ENCODE results near the gene NR3C1.

NR3C1 gene

DNA sequence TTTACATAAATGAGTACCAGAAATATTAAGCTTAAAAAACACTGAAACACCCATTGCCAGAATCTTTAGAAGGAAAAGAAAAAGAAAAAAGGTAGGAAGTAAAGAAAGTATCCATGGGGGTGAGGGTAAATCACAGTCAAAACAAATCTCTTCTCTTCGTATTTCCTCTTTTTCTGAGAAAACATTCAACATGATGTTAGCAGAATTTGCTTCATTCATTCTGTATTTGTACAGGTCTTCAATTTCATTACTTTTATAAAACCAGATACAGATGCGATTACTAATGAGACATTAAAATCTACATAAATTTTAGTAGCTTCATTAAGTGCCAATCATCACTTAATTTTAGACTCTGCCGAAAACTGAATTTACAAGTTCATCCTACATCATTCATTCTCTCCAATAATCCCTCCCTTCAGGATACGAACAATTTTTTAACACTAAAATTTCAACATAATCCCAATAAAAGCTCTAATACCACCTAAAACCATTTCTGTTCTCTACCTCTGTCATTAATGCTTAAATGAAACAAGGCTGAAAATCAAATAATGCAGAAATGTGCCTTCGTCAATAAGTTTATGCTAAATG, 7.0 kb downstream of the NR3C1 start:
- Histone ChIP-seq H3K9ac (ENCODE audit: low read depth, low read length) (no peak overlapping the region), H3K4me3 (ENCODE audit: low read length) (no peak overlapping the region), H3K27me3 (ENCODE audit: insufficient read depth, low read length) (peaks cover 25% of the 10 kb centered on the region), H3K9me3 (ENCODE audit: insufficient read depth, low read depth, low read length) (no peaks in the 10 kb centered on the region), H3K4me1 (ENCODE audit: insufficient read depth, low read length) (peaks cover 81% of the 10 kb centered on the region), H3K27ac (ENCODE audit: low read depth, low read length) (no peak overlapping the region; the same call in 1 of the 2 replicates), H3K36me3 (ENCODE audit: insufficient read depth, low read length) (no peaks in the 10 kb centered on the region)
- WGBS = 89% methylated on average over 5 of the region's 5 CpGs

DNA sequence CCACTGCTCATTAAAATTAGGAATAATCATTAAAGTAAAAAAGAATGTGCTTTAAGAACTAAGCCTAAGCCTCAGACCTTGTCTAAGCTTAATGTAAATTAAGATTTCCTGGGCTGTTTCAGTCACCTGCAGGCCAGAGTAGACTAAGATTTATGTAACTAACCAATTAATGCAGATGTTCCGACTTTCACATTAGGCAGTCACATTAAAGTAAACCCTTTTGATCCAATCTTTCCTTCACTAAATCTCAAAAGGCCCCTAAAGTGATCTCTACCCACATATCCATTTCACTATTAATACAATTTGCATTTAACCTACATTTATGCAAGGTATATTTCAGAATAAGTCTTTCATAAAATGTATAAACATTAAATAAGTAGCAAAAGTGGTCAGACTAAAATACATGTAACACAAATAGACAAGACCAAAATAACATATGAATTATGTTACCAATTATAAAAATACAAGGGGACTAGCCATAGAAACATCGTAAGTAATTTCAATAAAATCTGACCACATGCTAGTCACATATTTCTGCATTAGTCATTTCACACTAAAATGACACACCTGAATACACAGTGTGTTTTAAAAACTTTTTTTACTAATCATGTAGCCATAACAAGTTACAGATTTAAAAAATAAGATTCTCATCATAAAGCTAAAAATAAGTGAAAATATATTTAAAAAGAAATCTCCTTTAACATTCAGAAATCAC, 7.7 kb downstream of the NR3C1 start:
- H3K9me3 ChIP-seq (ENCODE audit: insufficient read depth, low read depth, low read length) = no peaks in the 10 kb centered on the region
- H3K27ac ChIP-seq (ENCODE audit: low read depth, low read length) = no peak overlapping the region; the same call in 1 of the 2 replicates
- H3K4me1 ChIP-seq (ENCODE audit: insufficient read depth, low read length) = peaks cover 74% of the 10 kb centered on the region
- no peak overlapping the region for H3K9ac ChIP-seq (ENCODE audit: low read depth, low read length)
- H3K4me3 ChIP-seq (ENCODE audit: low read length) = no peak overlapping the region
- peaks cover 18% of the 10 kb centered on the region for H3K27me3 ChIP-seq (ENCODE audit: insufficient read depth, low read length)
- 72% methylated on average over 2 of the region's 2 CpGs for WGBS
- H3K36me3 ChIP-seq (ENCODE audit: insufficient read depth, low read length) = no peaks in the 10 kb centered on the region

DNA sequence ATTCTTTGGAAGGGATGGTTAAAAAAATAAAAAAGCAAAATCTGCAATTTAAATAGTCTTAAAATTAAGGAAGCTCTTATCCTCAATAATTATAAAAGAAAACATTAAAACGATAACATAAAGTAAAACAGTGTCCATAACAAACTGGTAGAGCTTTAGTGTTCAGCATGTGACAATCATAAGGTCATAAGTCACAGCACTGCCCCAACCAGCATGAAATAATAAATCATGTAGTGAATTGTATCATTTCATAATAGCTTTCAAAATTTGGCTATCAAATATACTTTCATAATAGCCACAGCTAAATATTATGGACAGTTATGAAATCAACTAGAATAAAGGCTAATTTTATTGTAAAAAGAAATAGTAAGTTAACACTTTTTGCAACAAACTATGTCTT, 10.0 kb downstream of the NR3C1 start:
- no peaks in the 10 kb centered on the region for H3K27me3 ChIP-seq (ENCODE audit: insufficient read depth, low read length)
- WGBS = no CpG with 5 or more reads among the region's 1 CpG
- no peak overlapping the region for H3K27ac ChIP-seq (ENCODE audit: low read depth, low read length)
- no peaks in the 10 kb centered on the region for H3K9me3 ChIP-seq (ENCODE audit: insufficient read depth, low read depth, low read length)
- no peak overlapping the region for H3K9ac ChIP-seq (ENCODE audit: low read depth, low read length)
- H3K4me3 ChIP-seq (ENCODE audit: low read length) = no peak overlapping the region
- no peaks in the 10 kb centered on the region for H3K36me3 ChIP-seq (ENCODE audit: insufficient read depth, low read length)
- peaks cover 53% of the 10 kb centered on the region for H3K4me1 ChIP-seq (ENCODE audit: insufficient read depth, low read length)

DNA sequence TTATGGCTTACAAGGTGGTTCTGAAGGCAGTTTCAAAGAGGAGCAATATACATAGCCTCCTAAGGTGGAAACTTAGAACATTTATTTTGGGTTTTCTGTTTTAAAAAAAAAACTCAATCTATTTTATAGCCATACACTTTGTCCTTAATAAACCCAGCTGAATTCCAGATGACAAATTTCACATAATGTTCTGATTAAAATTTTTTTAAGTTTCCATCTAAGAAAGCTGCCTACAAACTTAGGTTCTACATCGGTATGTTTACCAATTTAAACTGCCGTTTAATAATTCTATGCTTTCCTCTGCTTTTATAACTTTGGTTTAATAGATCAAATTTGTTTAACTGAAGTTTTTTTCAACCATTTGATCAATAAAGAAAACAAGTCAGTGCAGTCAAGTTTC, 12.5 kb downstream of the NR3C1 start:
- H3K9me3 ChIP-seq (ENCODE audit: insufficient read depth, low read depth, low read length) = peaks cover 4% of the 10 kb centered on the region; the same call in 1 of the 2 replicates
- H3K36me3 ChIP-seq (ENCODE audit: insufficient read depth, low read length) = no peaks in the 10 kb centered on the region
- H3K27me3 ChIP-seq (ENCODE audit: insufficient read depth, low read length) = no peaks in the 10 kb centered on the region
- H3K9ac ChIP-seq (ENCODE audit: low read depth, low read length) = no peak overlapping the region
- 96% methylated on average over 2 of the region's 2 CpGs for WGBS
- no peak overlapping the region for H3K27ac ChIP-seq (ENCODE audit: low read depth, low read length)
- H3K4me3 ChIP-seq (ENCODE audit: low read length) = no peak overlapping the region
- peaks cover 27% of the 10 kb centered on the region for H3K4me1 ChIP-seq (ENCODE audit: insufficient read depth, low read length)

DNA sequence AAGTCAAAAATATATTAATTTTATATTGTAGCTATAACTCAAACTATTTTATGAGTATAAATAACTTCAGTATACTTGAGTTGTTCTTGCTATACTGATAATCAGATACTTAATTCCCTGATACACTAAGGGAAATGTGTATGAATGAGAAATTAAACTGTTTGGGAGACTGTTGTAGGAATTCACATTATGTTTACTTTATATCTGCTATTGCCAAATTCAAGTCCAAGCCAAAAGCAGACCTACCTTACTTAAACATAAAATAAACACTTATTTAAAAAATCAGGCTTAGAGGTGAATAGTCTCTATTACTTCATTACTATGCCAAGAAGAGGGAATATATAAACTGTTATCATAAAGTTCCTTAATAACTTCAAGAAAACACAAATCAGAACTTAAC, 13.2 kb downstream of the NR3C1 start:
- Histone ChIP-seq H3K4me1 (ENCODE audit: insufficient read depth, low read length) (peaks cover 20% of the 10 kb centered on the region), H3K36me3 (ENCODE audit: insufficient read depth, low read length) (no peaks in the 10 kb centered on the region), H3K9me3 (ENCODE audit: insufficient read depth, low read depth, low read length) (peaks cover 11% of the 10 kb centered on the region; the same call in 1 of the 2 replicates), H3K9ac (ENCODE audit: low read depth, low read length) (no peak overlapping the region), H3K27ac (ENCODE audit: low read depth, low read length) (no peak overlapping the region), H3K27me3 (ENCODE audit: insufficient read depth, low read length) (no peaks in the 10 kb centered on the region), H3K4me3 (ENCODE audit: low read length) (no peak overlapping the region)

DNA sequence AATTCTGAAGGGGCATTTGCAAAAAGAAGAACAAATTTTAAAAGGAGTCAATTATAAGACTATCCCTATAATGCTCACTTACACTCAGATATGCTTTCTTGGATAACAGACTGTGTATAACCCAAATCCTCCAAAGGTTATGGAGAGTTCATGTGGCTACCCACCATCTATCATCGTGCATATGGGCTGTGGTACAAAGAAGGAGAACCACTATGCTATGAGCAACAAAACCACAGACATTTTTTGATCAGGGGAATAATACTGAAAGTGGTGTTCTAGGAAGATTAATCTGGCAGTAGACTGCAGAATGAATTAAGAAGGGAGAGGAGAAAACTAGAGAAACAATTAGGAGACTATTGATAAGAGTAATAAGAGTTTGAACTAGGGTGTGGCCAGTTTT, 16.8 kb downstream of the NR3C1 start:
- Histone ChIP-seq H3K27me3 (ENCODE audit: insufficient read depth, low read length) (no peaks in the 10 kb centered on the region), H3K27ac (ENCODE audit: low read depth, low read length) (no peak overlapping the region), H3K9me3 (ENCODE audit: insufficient read depth, low read depth, low read length) (peaks cover 25% of the 10 kb centered on the region), H3K36me3 (ENCODE audit: insufficient read depth, low read length) (0 out of 2 replicates have a peak, but pooled peaks cover 3% of the 10 kb centered on the region), H3K4me1 (ENCODE audit: insufficient read depth, low read length) (no peaks in the 10 kb centered on the region), H3K4me3 (ENCODE audit: low read length) (no peak overlapping the region), H3K9ac (ENCODE audit: low read depth, low read length) (no peak overlapping the region)
- 100% methylated on average over 1 of the region's 1 CpG for WGBS

DNA sequence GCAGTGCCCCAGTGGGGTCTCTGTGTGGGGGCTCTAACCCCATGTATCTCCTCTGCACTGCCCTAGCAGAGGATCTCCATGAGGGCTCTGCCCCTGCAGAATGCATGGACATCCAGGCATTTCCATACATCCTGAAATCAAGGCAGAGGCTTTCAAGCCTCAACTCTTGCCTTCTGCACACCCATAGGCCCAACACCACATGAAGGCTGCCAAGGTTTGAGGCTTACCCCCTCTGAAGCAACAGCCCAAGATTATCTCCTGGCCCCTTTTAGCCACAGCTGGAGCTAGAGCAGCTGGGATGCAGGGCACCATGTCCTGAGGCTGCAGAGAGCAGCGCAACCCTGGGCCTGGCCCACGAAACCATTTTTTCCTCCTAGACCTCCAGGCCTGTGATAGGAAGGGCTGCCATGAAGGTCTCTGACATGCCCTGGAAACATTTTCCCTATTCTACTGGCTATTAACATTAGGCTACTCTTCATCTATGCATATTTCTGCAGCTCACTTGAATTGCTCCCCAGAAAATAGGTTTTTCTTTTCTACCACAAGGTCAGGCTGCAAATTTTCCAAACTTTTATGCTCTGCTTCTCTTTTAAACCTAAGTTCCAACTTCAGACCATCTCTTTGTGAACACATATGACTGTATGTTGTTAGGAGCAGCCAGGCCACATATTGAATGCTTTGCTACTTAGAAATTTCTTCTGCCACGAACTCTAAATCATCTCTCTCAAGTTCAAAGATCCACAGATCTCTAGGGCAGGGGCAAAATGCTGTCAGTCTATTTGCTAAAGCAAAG, 18.4 kb downstream of the NR3C1 start:
- WGBS = 66% methylated on average over 3 of the region's 3 CpGs

DNA sequence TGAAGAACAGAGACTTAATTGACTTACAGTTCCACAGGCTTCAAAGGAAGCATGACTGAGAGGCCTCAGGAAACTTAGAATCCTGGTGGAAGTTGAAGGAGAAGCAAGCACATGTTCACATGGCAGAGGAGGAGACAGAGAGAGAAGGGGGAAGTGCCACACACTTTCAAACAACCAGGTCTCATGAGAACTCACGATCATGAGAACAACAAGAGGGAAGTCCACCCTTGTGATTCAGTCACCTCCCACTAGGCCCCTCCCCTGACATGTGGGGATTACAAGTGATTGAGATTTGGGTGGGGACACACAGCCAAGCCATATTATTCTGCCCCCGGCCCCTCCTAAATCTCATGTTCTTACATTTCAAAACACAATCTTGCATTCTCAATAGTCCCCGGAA, 19.5 kb downstream of the NR3C1 start:
- Histone ChIP-seq H3K4me1 (ENCODE audit: insufficient read depth, low read length) (no peaks in the 10 kb centered on the region), H3K27me3 (ENCODE audit: insufficient read depth, low read length) (no peaks in the 10 kb centered on the region), H3K9ac (ENCODE audit: low read depth, low read length) (no peak overlapping the region), H3K36me3 (ENCODE audit: insufficient read depth, low read length) (0 out of 2 replicates have a peak, but pooled peaks cover 3% of the 10 kb centered on the region), H3K4me3 (ENCODE audit: low read length) (no peak overlapping the region), H3K9me3 (ENCODE audit: insufficient read depth, low read depth, low read length) (peaks cover 25% of the 10 kb centered on the region), H3K27ac (ENCODE audit: low read depth, low read length) (no peak overlapping the region)
- 93% methylated on average over 2 of the region's 3 CpGs for WGBS

More for the DNA sequence above, 18.4 kb downstream of the NR3C1 start:
- no peak overlapping the region for H3K27ac ChIP-seq (ENCODE audit: low read depth, low read length)
- peaks cover 25% of the 10 kb centered on the region for H3K9me3 ChIP-seq (ENCODE audit: insufficient read depth, low read depth, low read length)
- H3K27me3 ChIP-seq (ENCODE audit: insufficient read depth, low read length) = no peaks in the 10 kb centered on the region
- no peak overlapping the region for H3K9ac ChIP-seq (ENCODE audit: low read depth, low read length)
- 0 out of 2 replicates have a peak, but pooled peaks cover 3% of the 10 kb centered on the region for H3K36me3 ChIP-seq (ENCODE audit: insufficient read depth, low read length)
- H3K4me3 ChIP-seq (ENCODE audit: low read length) = no peak overlapping the region
- no peaks in the 10 kb centered on the region for H3K4me1 ChIP-seq (ENCODE audit: insufficient read depth, low read length)

DNA sequence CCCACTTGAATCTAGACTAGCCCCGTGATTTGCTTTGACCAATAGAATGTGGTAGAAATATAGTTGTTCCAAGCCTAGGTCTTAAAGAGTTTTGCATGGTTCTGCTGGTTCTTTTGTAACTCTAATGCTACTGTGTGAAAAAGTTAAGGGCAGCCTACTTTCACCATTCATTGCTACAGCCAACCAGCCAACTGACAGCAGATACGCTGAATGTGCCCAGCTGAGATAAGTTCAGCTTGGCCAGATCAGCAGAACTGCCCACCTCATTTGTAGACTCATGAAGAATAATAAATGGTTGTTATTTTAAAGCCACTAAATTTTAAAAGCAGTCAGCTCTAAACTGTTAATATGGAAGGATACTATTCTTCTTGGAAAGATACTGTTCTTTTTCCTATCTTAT, 23.9 kb downstream of the NR3C1 start:
- H3K4me3 ChIP-seq (ENCODE audit: low read length) = no peak overlapping the region
- H3K9ac ChIP-seq (ENCODE audit: low read depth, low read length) = no peak overlapping the region
- H3K4me1 ChIP-seq (ENCODE audit: insufficient read depth, low read length) = peaks cover 17% of the 10 kb centered on the region
- peaks cover 7% of the 10 kb centered on the region for H3K9me3 ChIP-seq (ENCODE audit: insufficient read depth, low read depth, low read length)
- H3K27ac ChIP-seq (ENCODE audit: low read depth, low read length) = no peak overlapping the region
- 86% methylated on average over 2 of the region's 2 CpGs for WGBS
- H3K27me3 ChIP-seq (ENCODE audit: insufficient read depth, low read length) = no peaks in the 10 kb centered on the region
- 0 out of 2 replicates have a peak, but pooled peaks cover under 1% of the 10 kb centered on the region for H3K36me3 ChIP-seq (ENCODE audit: insufficient read depth, low read length)

DNA sequence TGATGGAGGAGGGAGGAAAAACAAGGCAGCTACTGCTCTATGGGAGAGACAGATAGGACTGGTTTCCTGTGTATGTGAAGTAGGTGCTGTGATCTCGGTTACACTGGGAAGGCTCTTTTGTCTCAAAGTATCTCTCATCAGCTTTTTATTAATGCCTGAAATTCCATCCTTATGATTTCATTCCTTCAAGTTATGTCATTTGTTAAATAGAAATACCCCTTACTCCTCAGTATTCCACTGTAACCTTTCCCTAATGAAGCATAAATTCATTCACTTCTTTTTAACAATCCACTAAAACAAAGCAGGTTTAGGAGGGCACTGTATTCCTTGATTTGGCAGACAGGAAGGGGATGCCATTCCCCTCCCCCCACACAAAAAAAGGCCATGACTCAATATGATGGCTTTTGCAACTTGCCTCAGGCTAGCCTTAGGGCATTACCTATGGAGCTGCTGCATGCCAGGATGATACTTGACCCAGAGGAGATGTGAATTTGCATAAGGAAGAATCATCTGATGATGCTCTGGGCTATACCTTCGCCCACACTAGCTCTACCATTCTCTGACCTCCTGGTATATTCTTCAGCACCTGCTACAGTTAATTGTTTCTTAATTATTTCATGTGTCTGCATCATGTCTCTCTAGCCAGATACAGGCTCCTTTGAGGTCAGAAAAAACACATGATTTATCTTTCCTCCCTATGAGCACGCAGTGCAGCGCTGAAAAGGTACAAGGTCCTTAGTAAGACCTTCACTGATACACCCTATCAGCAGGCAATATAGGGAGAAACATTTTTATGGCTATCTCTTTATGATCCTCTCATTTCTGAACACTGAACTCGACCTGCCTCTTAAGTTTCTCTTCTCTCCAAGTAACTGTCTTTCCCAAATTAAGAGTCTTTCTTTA, 26.3 kb downstream of the NR3C1 start:
- H3K27me3 ChIP-seq (ENCODE audit: insufficient read depth, low read length) = no peaks in the 10 kb centered on the region
- 0 out of 2 replicates have a peak overlapping the region, but pooled peaks have one; percentile 22 for H3K27ac ChIP-seq (ENCODE audit: low read depth, low read length)
- H3K4me1 ChIP-seq (ENCODE audit: insufficient read depth, low read length) = peaks cover 17% of the 10 kb centered on the region
- H3K9ac ChIP-seq (ENCODE audit: low read depth, low read length) = 0 out of 2 replicates have a peak overlapping the region, but pooled peaks have one; percentile 9
- H3K9me3 ChIP-seq (ENCODE audit: insufficient read depth, low read depth, low read length) = no peaks in the 10 kb centered on the region
- H3K36me3 ChIP-seq (ENCODE audit: insufficient read depth, low read length) = no peaks in the 10 kb centered on the region
- WGBS = 83% methylated on average over 5 of the region's 5 CpGs
- no peak overlapping the region for H3K4me3 ChIP-seq (ENCODE audit: low read length)
